ENCODE measurements around the gene POLR1A.
A peak's percentile ranks its signal among the peaks of the same experiment; 100 is the strongest.

The POLR1A gene

GRCh38 chr2:86037795-86038192, 67.9 kb downstream of the POLR1A start:
- DNase-seq = peak; percentile 33

- no peak for DNase-seq
Measured at GRCh38 chr2:86037141-86037794, 68.4 kb downstream of the POLR1A start.

- no peak for DNase-seq
Measured at GRCh38 chr2:86036669-86037138, 69.0 kb downstream of the POLR1A start.

GRCh38 chr2:86035883-86036668, 69.6 kb downstream of the POLR1A start:
- peak; percentile 63 for DNase-seq

GRCh38 chr2:86035376-86035882, 70.3 kb downstream of the POLR1A start:
- no peak for DNase-seq

GRCh38 chr2:86033751-86034692, 71.7 kb downstream of the POLR1A start:
- DNase-seq = no peak

- DNase-seq = no peak
Measured at GRCh38 chr2:86032861-86033595, 72.7 kb downstream of the POLR1A start.

- no peak for DNase-seq
Measured at GRCh38 chr2:86031606-86032005, 74.1 kb downstream of the POLR1A start.

GRCh38 chr2:86031151-86031550, 74.5 kb downstream of the POLR1A start:
- DNase-seq = no peak

GRCh38 chr2:86029873-86030272, 75.8 kb downstream of the POLR1A start:
- DNase-seq = no peak

- no peak for DNase-seq
Measured at GRCh38 chr2:86028766-86029381, 76.8 kb downstream of the POLR1A start.

- no peak for DNase-seq
Measured at GRCh38 chr2:86027922-86028765, 77.5 kb downstream of the POLR1A start.

- DNase-seq = no peak
Measured at GRCh38 chr2:86027196-86027921, 78.3 kb downstream of the POLR1A start.

GRCh38 chr2:86026744-86027065, 79.0 kb downstream of the POLR1A start:
- DNase-seq = no peak

- no peak for DNase-seq
Measured at GRCh38 chr2:86025976-86026743, 79.5 kb downstream of the POLR1A start.

- no peak for DNase-seq
Measured at GRCh38 chr2:86025229-86025820, 80.4 kb downstream of the POLR1A start.

GRCh38 chr2:86023366-86023712, 82.3 kb downstream of the POLR1A start:
- DNase-seq = no peak

- no peak for DNase-seq
Measured at GRCh38 chr2:86022661-86023365, 82.9 kb downstream of the POLR1A start.

All from right kidney (tissue), 1 donor.